IMR-90 (cell line): ENCODE results near the gene GPATCH8. TPM values are rescaled to one million over a fixed set of nuclear protein-coding genes. Genes with fewer than 3 reads are reported as not detected.
A peak's percentile ranks its signal among the peaks of the same experiment; 100 is the strongest.

Experiments used
- ATAC-seq: fragments of 200-7000 bp; cut with Tn5 transposase; 2 replicates; pipeline ENCODE4 v1.9.1; 2020; ENCODE audit warnings: low read depth, mild to moderate bottlenecking, moderate library complexity
- BruUV-seq: library from RNA; stranded (reverse); fragments of 400-500 nt; replicated peaks from 2 replicates; lab custom pipeline; 2021; lab: Mats Ljungman, UMichigan
- CTCF ChIA-PET: fragments of 300-600 bp; formaldehyde crosslinking; extraction: SDS; loops from one replicate; lab custom pipeline; 2021; ENCODE audit warnings: antibody characterized with exemption; lab: Yijun Ruan, JAX
- POLR2A ChIA-PET: fragments of 300-600 bp; sonication (Branson Sonifier 250); formaldehyde crosslinking; loops from one replicate; lab custom pipeline; 2022; ENCODE audit warnings: antibody characterized with exemption; ENCODE audit not compliant: unreplicated experiment; lab: Charles Lee
- DNase-seq: peaks from one replicate; pipeline ENCODE4 v3.0.0; 2013
- H2AFZ ChIP-seq: replicated peaks from 2 replicates; pipeline ENCODE3; 2013; ENCODE audit warnings: low read length, mild to moderate bottlenecking; ENCODE audit not compliant: poor library complexity
- H2AK5ac ChIP-seq: 2 replicates; pipeline ENCODE4 v1.6.1; 2013; ENCODE audit warnings: low read depth, low read length, inconsistent platforms
- H2AK9ac ChIP-seq: replicated peaks from 2 replicates; pipeline ENCODE3; 2013; ENCODE audit warnings: mild to moderate bottlenecking, low read depth, low read length, moderate library complexity; ENCODE audit not compliant: poor library complexity
- H2BK120ac ChIP-seq: 2 replicates; pipeline ENCODE4 v1.6.1; 2013; ENCODE audit warnings: low read depth, low read length, inconsistent platforms
- H2BK15ac ChIP-seq: 3 replicates; pipeline ENCODE4 v1.6.1; 2013; ENCODE audit warnings: low read depth, low read length, inconsistent platforms
- H2BK20ac ChIP-seq: 2 replicates; pipeline ENCODE4 v1.6.1; 2013; ENCODE audit warnings: low read depth, mild to moderate bottlenecking, inconsistent platforms, low read length, moderate library complexity
- H2BK5ac ChIP-seq: 2 replicates; pipeline ENCODE4 v1.6.1; 2013; ENCODE audit warnings: mild to moderate bottlenecking, low read depth, low read length, inconsistent platforms; ENCODE audit not compliant: poor library complexity, severe bottlenecking
- H3K14ac ChIP-seq: replicated peaks from 2 replicates; pipeline ENCODE4 v1.6.1; 2013; ENCODE audit warnings: low read depth, low read length, inconsistent platforms
- H3K18ac ChIP-seq: 2 replicates; pipeline ENCODE4 v1.6.1; 2013; ENCODE audit warnings: low read depth, low read length, control low read depth
- H3K23ac ChIP-seq: 2 replicates; pipeline ENCODE4 v1.6.1; 2013; ENCODE audit warnings: low read depth, low read length, inconsistent platforms
- H3K27ac ChIP-seq: 2 replicates; pipeline ENCODE4 v1.5.1; 2013; ENCODE audit warnings: mild to moderate bottlenecking, control low read depth, low read length; ENCODE audit not compliant: insufficient read depth
- H3K27me3 ChIP-seq: 2 replicates; pipeline ENCODE4 v1.6.1; 2013; ENCODE audit warnings: low read length; ENCODE audit not compliant: control insufficient read depth, insufficient read depth
- H3K36me3 ChIP-seq: 2 replicates; pipeline ENCODE4 v1.6.1; 2013; ENCODE audit warnings: low read length, mixed read lengths; ENCODE audit not compliant: control insufficient read depth, insufficient read depth
- H3K4ac ChIP-seq: 2 replicates; pipeline ENCODE4 v1.6.1; 2013; ENCODE audit warnings: low read depth, low read length, inconsistent platforms
- H3K4me1 ChIP-seq: 2 replicates; pipeline ENCODE4 v1.6.1; 2013; ENCODE audit warnings: low read length, mixed read lengths; ENCODE audit not compliant: control insufficient read depth, insufficient read depth
- H3K4me2 ChIP-seq: 2 replicates; pipeline ENCODE4 v1.6.1; 2013; ENCODE audit warnings: low read depth, mild to moderate bottlenecking, control low read depth, low read length, moderate library complexity
- H3K4me3 ChIP-seq: 2 replicates; pipeline ENCODE4 v1.5.1; 2013; ENCODE audit warnings: low read depth, mild to moderate bottlenecking, control low read depth, low read length, moderate library complexity; ENCODE audit not compliant: insufficient read depth
- H3K56ac ChIP-seq: 2 replicates; pipeline ENCODE4 v1.6.1; 2013; ENCODE audit warnings: low read length, inconsistent platforms; ENCODE audit not compliant: insufficient read depth; ENCODE audit errors: extremely low read depth
- H3K79me1 ChIP-seq, 2 experiments: 2 replicates each; pipeline ENCODE4 v1.6.1; 2013; ENCODE audit warnings: low read length in 2 of 2, inconsistent platforms in 1 of 2, low read depth in 1 of 2
- H3K9ac ChIP-seq: 2 replicates; pipeline ENCODE4 v1.6.1; 2013; ENCODE audit warnings: low read depth, low read length, control low read depth
- H3K9me1 ChIP-seq: 2 replicates; pipeline ENCODE4 v1.6.1; 2013; ENCODE audit warnings: low read length, inconsistent platforms; ENCODE audit not compliant: insufficient read depth
- H3K9me3 ChIP-seq: 2 replicates; pipeline ENCODE4 v1.6.1; 2013; ENCODE audit warnings: low read length; ENCODE audit not compliant: control insufficient read depth, insufficient read depth
- H4K20me1 ChIP-seq: 2 replicates; pipeline ENCODE4 v1.6.1; 2013; ENCODE audit warnings: low read length, inconsistent platforms; ENCODE audit not compliant: insufficient read depth
- H4K5ac ChIP-seq: 2 replicates; pipeline ENCODE4 v1.6.1; 2013; ENCODE audit warnings: mild to moderate bottlenecking, low read depth, low read length, control low read depth
- H4K8ac ChIP-seq, 2 experiments: 2 replicates each; pipeline ENCODE4 v1.6.1; 2013; ENCODE audit warnings: low read depth in 2 of 2, low read length in 2 of 2, control low read depth in 1 of 2, inconsistent platforms in 1 of 2
- H4K91ac ChIP-seq: 2 replicates; pipeline ENCODE4 v1.6.1; 2013; ENCODE audit warnings: low read depth, low read length, inconsistent platforms; ENCODE audit not compliant: insufficient read depth
- CHD1 ChIP-seq: IDR thresholded peaks from 2 replicates; pipeline ENCODE4 v1.6.1; 2012; ENCODE audit warnings: low read depth, low read length, improper control_type of control experiment
- CTCF ChIP-seq: conservative IDR thresholded peaks from 2 replicates; pipeline ENCODE4 v1.5.1; 2012; ENCODE audit warnings: mild to moderate bottlenecking, low read depth, low read length, improper control_type of control experiment
- ELK1 ChIP-seq: fragments of 150-350 bp; IDR thresholded peaks from 2 replicates; pipeline ENCODE4 v1.6.1; 2016; ENCODE audit warnings: low read depth, mild to moderate bottlenecking, low read length, moderate library complexity, borderline replicate concordance
- FOS ChIP-seq: fragments of 150-350 bp; IDR thresholded peaks from 2 replicates; pipeline ENCODE4 v1.6.1; 2016; ENCODE audit warnings: low read depth, low read length
- MXI1 ChIP-seq: IDR thresholded peaks from 2 replicates; pipeline ENCODE4 v1.6.1; 2012; ENCODE audit warnings: low read depth, mild to moderate bottlenecking, low read length, moderate library complexity, borderline replicate concordance
- RAD21 ChIP-seq: IDR thresholded peaks from 2 replicates; pipeline ENCODE4 v1.6.1; 2012; ENCODE audit warnings: low read length, improper control_type of control experiment
- WGBS, 2 experiments: methylation state at CpG; one replicate each; pipeline versions ENCODE4 v1.1.5 to v1.1.7; 2013; ENCODE audit warnings: missing lambda C conversion rate in 2 of 2; ENCODE audit not compliant: insufficient read length in 1 of 2; ENCODE audit errors: extremely low coverage in 2 of 2; 5-methylcytosine and 5-hydroxymethylcytosine counted together
- dilution Hi-C: fragments of 300-500 bp; cut with HindIII; formaldehyde crosslinking; loops from one replicate; pipeline ENCODE4 v1.14.3; 2018; ENCODE audit warnings: low sequenced_read_pairs; ENCODE audit not compliant: unreplicated experiment
- in situ Hi-C: fragments of 300-500 bp; cut with MboI; formaldehyde crosslinking; loops from 3 replicates; pipeline ENCODE4 v1.14.3; 2019; ENCODE audit warnings: low sequenced_read_pairs, inconsistent platforms, mixed read lengths
- intact Hi-C: fragments of 100-400 bp; cut with micrococcal nuclease; formaldehyde crosslinking; loops from 2 replicates; pipeline ENCODE4 v1.10.0; 2022
- polyA plus RNA-seq, 3 experiments: library from polyadenylated mRNA; depleted of rRNA; stranded (reverse); fragments of >200 nt; gene quantifications; 2 replicates each; pipeline ENCODE4 v1.2.3, GENCODE V29; 2012; ENCODE audit warnings: low replicate concordance in 1 of 3
- total RNA-seq: library from RNA; depleted of rRNA; stranded (reverse); fragments of >200 nt; gene quantifications from 2 replicates; pipeline ENCODE4 v1.2.3, GENCODE V29; 2012

The GPATCH8 gene
- total and polyA plus RNA-seq, 2 of the 4 experiments (the other 2 are of a cell fraction), result 8.8 to 13.2 TPM

GRCh38 chr17:44362949-44363612 is 140.1 kb downstream of the GPATCH8 start (continued):
- no peak for TF ChIP-seq ELK1

GRCh38 chr17:44362459-44362948 is 140.7 kb downstream of the GPATCH8 start:
- in situ Hi-C loops, result no loop called here
- 0% methylated on average over 2 of the region's 11 CpGs; no CpG with 5 or more reads in 1 of the 2 experiments for WGBS, 2 experiments

More at GRCh38 chr17:44362459-44362948, 140.7 kb downstream of the GPATCH8 start:
- Histone ChIP-seq H3K9me1 (peaks cover 8% of the 10 kb centered on the region; the same call in 1 of the 2 replicates), H2AK9ac (peak overlapping the region; percentile 95), H3K4me3 (peak overlapping the region; percentile 88), H3K4me1 (peaks cover 15% of the 10 kb centered on the region), H2BK5ac (no peak overlapping the region), H3K23ac (no peak overlapping the region), H4K5ac (no peak overlapping the region), H2BK120ac (no peak overlapping the region), H3K4ac (no peak overlapping the region), H2AK5ac (no peak overlapping the region), H4K8ac (peak overlapping the region in 1 of 2 experiments; percentile 10; a peak in 1 of 4 replicates), H2BK15ac (no peak overlapping the region), H4K20me1 (peaks cover 11% of the 10 kb centered on the region), H3K9me3 (no peaks in the 10 kb centered on the region), H3K79me1 (peaks cover 4 to 28% of the 10 kb centered on the region in 2 experiments; a peak in 2 of 4 replicates), H3K36me3 (peaks cover 3% of the 10 kb centered on the region; the same call in 1 of the 2 replicates), H3K9ac (peak overlapping the region; percentile 21; the same call in 1 of the 2 replicates), H3K27me3 (peaks cover 16% of the 10 kb centered on the region), H2AFZ (peak overlapping the region; percentile 93), H3K27ac (no peak overlapping the region), H3K4me2 (peak overlapping the region; percentile 86), H3K56ac (no peak overlapping the region), H4K91ac (no peak overlapping the region), H3K18ac (no peak overlapping the region), H2BK20ac (no peak overlapping the region), H3K14ac (no peak overlapping the region)
- intact Hi-C loops (no loop called here), dilution Hi-C loops (no loop called here)
- DNase-seq, result no peak
- ATAC-seq, result peak; percentile 13
- no TSS peak for BruUV-seq
- TF ChIP-seq RAD21 (no peak), MXI1 (no peak), CTCF (no peak), FOS (no peak), ELK1 (no peak), CHD1 (no peak)
- CTCF ChIA-PET, result interaction anchor here (1.0 to 1.7 kb wide), 3 partner anchors 12 to 159 kb away, joined by 3 to 6 read pairs (median 5); no protein-coding TSS in a partner anchor
- POLR2A ChIA-PET, result no interaction called here
